ENCODE measurements around the gene ANOS1.

Gene ANOS1

GRCh38 chrX:8717354-8717753, 14.6 kb downstream of the ANOS1 start:
- DNase-seq (ENCODE audit: low read depth): no peak

GRCh38 chrX:8714164-8714563, 17.8 kb downstream of the ANOS1 start:
- DNase-seq (ENCODE audit: low read depth): no peak

- no peak for DNase-seq (ENCODE audit: low read depth)
These were observed 20.5 kb downstream of the ANOS1 start for GRCh38 chrX:8711401-8711800.

- no peak for DNase-seq (ENCODE audit: low read depth)
These were observed 27.8 kb downstream of the ANOS1 start for GRCh38 chrX:8704184-8704583.

GRCh38 chrX:8692871-8693270, 39.1 kb downstream of the ANOS1 start:
- no peak for DNase-seq (ENCODE audit: low read depth)

GRCh38 chrX:8689473-8689872, 42.5 kb downstream of the ANOS1 start:
- no peak for DNase-seq (ENCODE audit: low read depth)

GRCh38 chrX:8688776-8689175, 43.2 kb downstream of the ANOS1 start:
- no peak for DNase-seq (ENCODE audit: low read depth)

GRCh38 chrX:8684201-8684965, 47.6 kb downstream of the ANOS1 start:
- DNase-seq (ENCODE audit: low read depth): no peak

GRCh38 chrX:8683687-8684086, 48.2 kb downstream of the ANOS1 start:
- DNase-seq (ENCODE audit: low read depth): no peak

- no peak for DNase-seq (ENCODE audit: low read depth)
These were observed 52.4 kb downstream of the ANOS1 start for GRCh38 chrX:8679550-8679949.

- DNase-seq (ENCODE audit: low read depth): no peak
These were observed 56.8 kb downstream of the ANOS1 start for GRCh38 chrX:8675006-8675630.

GRCh38 chrX:8673201-8673600, 58.7 kb downstream of the ANOS1 start:
- no peak for DNase-seq (ENCODE audit: low read depth)

GRCh38 chrX:8672176-8672575, 59.8 kb downstream of the ANOS1 start:
- no peak for DNase-seq (ENCODE audit: low read depth)

GRCh38 chrX:8668813-8669212, 63.1 kb downstream of the ANOS1 start:
- no peak for DNase-seq (ENCODE audit: low read depth)

- no peak for DNase-seq (ENCODE audit: low read depth)
These were observed 68.6 kb downstream of the ANOS1 start for GRCh38 chrX:8663325-8663724.

GRCh38 chrX:8657883-8658282, 74.1 kb downstream of the ANOS1 start:
- DNase-seq (ENCODE audit: low read depth): no peak

GRCh38 chrX:8653956-8654355, 78.0 kb downstream of the ANOS1 start:
- DNase-seq (ENCODE audit: low read depth): no peak

- DNase-seq (ENCODE audit: low read depth): no peak
These were observed 82.0 kb downstream of the ANOS1 start for GRCh38 chrX:8649969-8650368.

GRCh38 chrX:8647176-8647575, 84.8 kb downstream of the ANOS1 start:
- no peak for DNase-seq (ENCODE audit: low read depth)

GRCh38 chrX:8639949-8640475, 91.9 kb downstream of the ANOS1 start:
- DNase-seq (ENCODE audit: low read depth): no peak

- no peak for DNase-seq (ENCODE audit: low read depth)
These were observed 95.4 kb downstream of the ANOS1 start for GRCh38 chrX:8636497-8636896.

GRCh38 chrX:8635812-8636211, 96.1 kb downstream of the ANOS1 start:
- DNase-seq (ENCODE audit: low read depth): no peak

- DNase-seq (ENCODE audit: low read depth): no peak
These were observed 99.0 kb downstream of the ANOS1 start for GRCh38 chrX:8632924-8633323.

- no peak for DNase-seq (ENCODE audit: low read depth)
These were observed 102.1 kb downstream of the ANOS1 start for GRCh38 chrX:8629871-8630270.
